ENCODE measurements around the gene AFAP1L2.

Gene AFAP1L2

DNA sequence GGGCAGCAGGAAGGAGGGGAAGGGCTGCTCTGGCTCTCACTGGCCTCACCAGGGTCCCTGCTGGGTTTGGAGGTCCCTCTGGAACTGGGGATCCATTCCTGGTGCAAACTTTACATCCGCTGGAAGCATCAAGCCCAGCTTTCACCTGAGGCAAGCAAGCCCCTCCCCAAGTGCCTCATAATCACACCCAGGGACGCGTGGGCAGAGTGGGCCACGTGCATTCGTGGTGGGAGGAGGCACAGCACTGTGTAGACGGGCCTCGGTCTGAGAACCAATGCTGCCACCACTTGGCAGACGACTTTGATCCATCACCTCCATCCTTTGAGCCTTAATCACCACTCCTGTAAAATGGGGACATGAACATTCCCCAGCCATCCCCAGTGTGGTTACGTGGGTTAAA lies 91.2 kb downstream of the AFAP1L2 start:
- Histone ChIP-seq H3K9me3 (replicated peaks; ENCODE audit: insufficient read depth, low read length) (no peaks in the 10 kb centered on the region), H3K4me3 (ENCODE audit: low read length) (no peak overlapping the region), H3K9me2 (replicated peaks; ENCODE audit: insufficient read depth, low read length) (no peaks in the 10 kb centered on the region), H3K9ac (ENCODE audit: low read length) (no peak overlapping the region), H3K4me1 (ENCODE audit: low read length) (no peaks in the 10 kb centered on the region), H3K79me2 (ENCODE audit: low read length) (no peaks in the 10 kb centered on the region), H3K27me3 (replicated peaks; ENCODE audit: insufficient read depth, low read length) (no peaks in the 10 kb centered on the region), H3K36me3 (replicated peaks; ENCODE audit: insufficient read depth, low read length) (no peaks in the 10 kb centered on the region), H4K20me1 (ENCODE audit: insufficient read depth, low read length) (no peaks in the 10 kb centered on the region), H3K27ac (ENCODE audit: low read length) (no peak overlapping the region), H3F3A (ENCODE audit: insufficient read depth, low read length) (no peaks in the 10 kb centered on the region), H3K4me2 (ENCODE audit: low read depth, low read length) (no peak overlapping the region), H2AFZ (ENCODE audit: low read length) (no peak overlapping the region)
- no peak for DNase-seq
- no peak for TF ChIP-seq EZH2 (optimal IDR thresholded peaks at IDR 0.05; ENCODE audit: low read depth, low read length)
- TF ChIP-seq EZH2phosphoT487 (IDR thresholded peaks at IDR 0.05; ENCODE audit: low read length), result no peak
- TF ChIP-seq, protein P1, sequence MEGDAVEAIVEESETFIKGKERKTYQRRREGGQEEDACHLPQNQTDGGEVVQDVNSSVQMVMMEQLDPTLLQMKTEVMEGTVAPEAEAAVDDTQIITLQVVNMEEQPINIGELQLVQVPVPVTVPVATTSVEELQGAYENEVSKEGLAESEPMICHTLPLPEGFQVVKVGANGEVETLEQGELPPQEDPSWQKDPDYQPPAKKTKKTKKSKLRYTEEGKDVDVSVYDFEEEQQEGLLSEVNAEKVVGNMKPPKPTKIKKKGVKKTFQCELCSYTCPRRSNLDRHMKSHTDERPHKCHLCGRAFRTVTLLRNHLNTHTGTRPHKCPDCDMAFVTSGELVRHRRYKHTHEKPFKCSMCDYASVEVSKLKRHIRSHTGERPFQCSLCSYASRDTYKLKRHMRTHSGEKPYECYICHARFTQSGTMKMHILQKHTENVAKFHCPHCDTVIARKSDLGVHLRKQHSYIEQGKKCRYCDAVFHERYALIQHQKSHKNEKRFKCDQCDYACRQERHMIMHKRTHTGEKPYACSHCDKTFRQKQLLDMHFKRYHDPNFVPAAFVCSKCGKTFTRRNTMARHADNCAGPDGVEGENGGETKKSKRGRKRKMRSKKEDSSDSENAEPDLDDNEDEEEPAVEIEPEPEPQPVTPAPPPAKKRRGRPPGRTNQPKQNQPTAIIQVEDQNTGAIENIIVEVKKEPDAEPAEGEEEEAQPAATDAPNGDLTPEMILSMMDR (IDR thresholded peaks at IDR 0.05; ENCODE audit: low read length), result no peak

DNA sequence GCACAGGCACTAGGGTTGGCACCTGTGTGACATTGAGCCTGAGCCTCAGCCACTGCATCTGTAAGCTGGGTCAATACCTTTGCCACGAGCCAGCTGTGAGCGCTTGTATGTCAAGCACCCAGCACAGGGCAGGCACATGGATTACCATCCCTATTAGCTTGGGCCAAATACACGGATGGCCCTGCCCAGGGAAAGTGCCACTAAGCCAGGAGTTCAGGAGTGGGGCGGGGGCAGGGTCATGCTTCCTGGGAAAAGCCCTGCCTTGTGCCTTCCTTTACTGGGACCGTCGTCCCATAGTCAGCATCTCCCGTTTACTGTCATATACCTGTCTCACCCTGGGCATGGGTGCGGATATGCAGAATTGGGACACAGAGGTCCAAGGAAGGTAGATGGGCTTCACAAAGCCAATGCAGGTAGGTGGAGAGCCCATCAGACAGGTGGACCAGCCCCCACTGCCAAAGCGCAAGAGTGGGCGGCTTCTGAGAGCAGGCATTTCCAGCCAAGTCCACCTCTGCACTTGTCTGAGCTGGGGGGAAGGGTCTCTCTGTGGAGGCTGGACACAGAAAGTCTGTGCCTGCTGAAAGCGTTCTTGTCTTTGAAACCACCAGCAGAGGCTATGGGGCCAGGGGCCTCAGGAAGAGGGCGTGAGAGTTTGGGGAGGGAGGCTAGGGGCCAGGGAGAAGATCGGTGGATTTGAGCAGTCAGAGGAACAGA lies 92.6 kb downstream of the AFAP1L2 start:
- no peaks in the 10 kb centered on the region for H3K9me2 ChIP-seq (replicated peaks; ENCODE audit: insufficient read depth, low read length)
- H3F3A ChIP-seq (ENCODE audit: insufficient read depth, low read length), result no peaks in the 10 kb centered on the region
- H3K36me3 ChIP-seq (replicated peaks; ENCODE audit: insufficient read depth, low read length), result no peaks in the 10 kb centered on the region
- H3K27ac ChIP-seq (ENCODE audit: low read length), result no peak overlapping the region
- no peaks in the 10 kb centered on the region for H3K9me3 ChIP-seq (replicated peaks; ENCODE audit: insufficient read depth, low read length)
- H3K79me2 ChIP-seq (ENCODE audit: low read length), result no peaks in the 10 kb centered on the region
- TF ChIP-seq, protein P1 (IDR thresholded peaks at IDR 0.05; ENCODE audit: low read length), result no peak
- no peak for TF ChIP-seq EZH2phosphoT487 (IDR thresholded peaks at IDR 0.05; ENCODE audit: low read length)
- TF ChIP-seq EZH2 (optimal IDR thresholded peaks at IDR 0.05; ENCODE audit: low read depth, low read length), result no peak
- H3K4me3 ChIP-seq (ENCODE audit: low read length), result no peak overlapping the region
- DNase-seq, result no peak
- no peak overlapping the region for H2AFZ ChIP-seq (ENCODE audit: low read length)
- H4K20me1 ChIP-seq (ENCODE audit: insufficient read depth, low read length), result no peaks in the 10 kb centered on the region
- no peaks in the 10 kb centered on the region for H3K4me1 ChIP-seq (ENCODE audit: low read length)
- no peak overlapping the region for H3K4me2 ChIP-seq (ENCODE audit: low read depth, low read length)
- H3K27me3 ChIP-seq (replicated peaks; ENCODE audit: insufficient read depth, low read length), result no peaks in the 10 kb centered on the region
- H3K9ac ChIP-seq (ENCODE audit: low read length), result no peak overlapping the region

DNA sequence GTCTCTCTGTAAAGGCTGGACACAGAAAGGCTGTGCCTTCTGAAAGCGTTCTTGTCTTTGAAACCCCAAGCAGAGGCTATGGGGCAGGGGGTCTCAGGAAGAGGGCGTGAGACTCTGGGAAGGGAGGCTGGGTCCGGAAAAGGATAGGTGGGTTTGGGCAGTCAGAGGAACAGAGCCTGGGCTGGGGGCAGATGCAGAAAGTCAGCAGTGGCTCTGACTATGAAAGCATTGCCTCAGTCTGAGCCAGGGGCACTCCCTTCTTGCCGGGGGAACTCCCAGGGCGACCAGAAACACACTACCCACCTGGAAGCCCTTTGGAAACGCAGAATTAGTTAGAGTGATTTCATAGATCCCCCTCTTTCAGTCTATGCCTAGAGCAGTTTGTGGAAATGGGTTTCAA lies 93.3 kb downstream of the AFAP1L2 start:
- no peaks in the 10 kb centered on the region for H3K27me3 ChIP-seq (replicated peaks; ENCODE audit: insufficient read depth, low read length)
- H3K4me1 ChIP-seq (ENCODE audit: low read length), result no peaks in the 10 kb centered on the region
- H3K9me3 ChIP-seq (replicated peaks; ENCODE audit: insufficient read depth, low read length), result no peaks in the 10 kb centered on the region
- no peak for TF ChIP-seq EZH2phosphoT487 (IDR thresholded peaks at IDR 0.05; ENCODE audit: low read length)
- TF ChIP-seq, protein P1 (IDR thresholded peaks at IDR 0.05; ENCODE audit: low read length), result no peak
- no peak for TF ChIP-seq EZH2 (optimal IDR thresholded peaks at IDR 0.05; ENCODE audit: low read depth, low read length)
- H2AFZ ChIP-seq (ENCODE audit: low read length), result no peak overlapping the region
- no peaks in the 10 kb centered on the region for H4K20me1 ChIP-seq (ENCODE audit: insufficient read depth, low read length)
- no peaks in the 10 kb centered on the region for H3F3A ChIP-seq (ENCODE audit: insufficient read depth, low read length)
- no peaks in the 10 kb centered on the region for H3K9me2 ChIP-seq (replicated peaks; ENCODE audit: insufficient read depth, low read length)
- H3K79me2 ChIP-seq (ENCODE audit: low read length), result no peaks in the 10 kb centered on the region
- no peak overlapping the region for H3K4me2 ChIP-seq (ENCODE audit: low read depth, low read length)
- no peak overlapping the region for H3K9ac ChIP-seq (ENCODE audit: low read length)
- no peak overlapping the region for H3K4me3 ChIP-seq (ENCODE audit: low read length)
- no peak for DNase-seq
- no peaks in the 10 kb centered on the region for H3K36me3 ChIP-seq (replicated peaks; ENCODE audit: insufficient read depth, low read length)
- no peak overlapping the region for H3K27ac ChIP-seq (ENCODE audit: low read length)
